Activated CD8-positive, alpha-beta T cell treated with anti-CD3 and anti-CD28 coated beads, Interleukin-2, amount 10 ng/mL, durations not matched to agents 7 days and 5 days (primary cell): Measurements from ENCODE around the gene FAM47B. TPM values are rescaled to one million over a fixed set of nuclear protein-coding genes. Genes with fewer than 3 reads are reported as not detected.

ENCODE experiments used
- ATAC-seq: fragments of 150-1000 bp; cut with Tn5 transposase; one replicate; pipeline ENCODE4 v1.10.0; 2021; ENCODE audit warnings: moderate library complexity
- CTCF ChIA-PET: fragments of 350-600 bp; sonication (Branson Sonifier 250); formaldehyde crosslinking; loops from one replicate; lab custom pipeline; 2021; ENCODE audit warnings: antibody characterized with exemption; lab: Charles Lee
- POLR2A ChIA-PET: fragments of 350-600 bp; sonication (Branson Sonifier 250); formaldehyde crosslinking; loops from one replicate; lab custom pipeline; 2021; ENCODE audit warnings: antibody characterized with exemption; lab: Charles Lee
- DNase-seq: peaks from one replicate; pipeline ENCODE4 v3.0.0-alpha.2; 2020
- H3K27ac Mint-ChIP-seq: one replicate; pipeline ENCODE4 v1.8.0; 2021; ENCODE audit warnings: mild to moderate bottlenecking, mixed read lengths
- H3K27me3 Mint-ChIP-seq: one replicate; pipeline ENCODE4 v1.8.0; 2021; ENCODE audit warnings: low read depth, mixed read lengths
- H3K36me3 Mint-ChIP-seq: one replicate; pipeline ENCODE4 v1.8.0; 2021; ENCODE audit warnings: low read depth, mixed read lengths
- H3K4me1 Mint-ChIP-seq: one replicate; pipeline ENCODE4 v1.8.0; 2021; ENCODE audit warnings: low read depth, mixed read lengths
- H3K4me3 Mint-ChIP-seq: one replicate; pipeline ENCODE4 v1.8.0; 2021; ENCODE audit warnings: mild to moderate bottlenecking, mixed read lengths
- H3K9me3 Mint-ChIP-seq: one replicate; pipeline ENCODE4 v1.8.0; 2022; ENCODE audit warnings: mixed read lengths; ENCODE audit not compliant: insufficient read depth
- total RNA-seq, 2 experiments: library from RNA; stranded (reverse); gene quantifications; one replicate each; pipeline ENCODE4 v1.2.3, GENCODE V29; 2021

Gene FAM47B
- not detected for total RNA-seq

DNA sequence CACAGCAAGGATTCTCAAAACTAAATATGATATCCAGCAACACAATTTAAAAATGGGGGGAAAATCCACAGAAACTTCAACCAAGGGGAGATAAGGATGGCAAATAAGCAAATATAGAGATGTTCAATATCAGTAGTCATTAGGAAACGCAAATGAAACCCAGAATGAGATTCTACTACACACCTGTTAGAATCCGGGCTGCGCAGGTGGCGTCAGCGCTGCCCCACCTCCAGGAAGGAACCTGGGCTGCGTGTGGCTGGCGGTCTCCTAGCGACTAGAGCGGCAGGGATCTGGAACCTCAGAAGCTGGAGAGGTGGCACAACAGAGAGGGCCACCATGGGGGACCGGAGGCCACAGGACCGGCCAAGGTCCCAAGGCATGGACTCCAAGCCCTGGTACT lies at the start of gene FAM47B:
Gene FAM47B, plus strand, starts transcription at position 301 of the 400 bp plus-strand sequence. Its CDS starts 36 bp downstream, at position 337.
- POLR2A ChIA-PET: no interaction called here

GRCh38 chrX:34893741-34894140 lies 48.9 kb upstream of the FAM47B start:
- H3K9me3 Mint-ChIP-seq: peaks cover under 1% of the 10 kb centered on the region
- no peaks in the 10 kb centered on the region for H3K36me3 Mint-ChIP-seq
- no peaks in the 10 kb centered on the region for H3K4me1 Mint-ChIP-seq
- H3K27me3 Mint-ChIP-seq: no peaks in the 10 kb centered on the region
- no peak overlapping the region for H3K27ac Mint-ChIP-seq
- no peak overlapping the region for H3K4me3 Mint-ChIP-seq
- ATAC-seq (no peak), DNase-seq (no peak)
- CTCF ChIA-PET: no interaction called here
- POLR2A ChIA-PET: no interaction called here

More for the DNA sequence above, at the start of gene FAM47B:
- no peak for DNase-seq
- Mint-ChIP-seq H3K27ac (no peak within 1 kb of the TSS), H3K4me3 (no peak within 1 kb of the TSS), H3K4me1 (no peaks in the 10 kb centered on the region), H3K9me3 (no peaks in the 10 kb centered on the region), H3K27me3 (no peaks in the 10 kb centered on the region), H3K36me3 (no peaks in the 10 kb centered on the region)
- ATAC-seq: no peak
- CTCF ChIA-PET: no interaction called here

GRCh38 chrX:34900691-34901090 lies 41.9 kb upstream of the FAM47B start:
- POLR2A ChIA-PET: no interaction called here
- DNase-seq (no peak), ATAC-seq (no peak)
- Mint-ChIP-seq H3K4me1 (no peaks in the 10 kb centered on the region), H3K4me3 (no peak overlapping the region), H3K27me3 (no peaks in the 10 kb centered on the region), H3K27ac (no peak overlapping the region), H3K9me3 (peaks cover 11% of the 10 kb centered on the region), H3K36me3 (no peaks in the 10 kb centered on the region)
- CTCF ChIA-PET: no interaction called here

DNA sequence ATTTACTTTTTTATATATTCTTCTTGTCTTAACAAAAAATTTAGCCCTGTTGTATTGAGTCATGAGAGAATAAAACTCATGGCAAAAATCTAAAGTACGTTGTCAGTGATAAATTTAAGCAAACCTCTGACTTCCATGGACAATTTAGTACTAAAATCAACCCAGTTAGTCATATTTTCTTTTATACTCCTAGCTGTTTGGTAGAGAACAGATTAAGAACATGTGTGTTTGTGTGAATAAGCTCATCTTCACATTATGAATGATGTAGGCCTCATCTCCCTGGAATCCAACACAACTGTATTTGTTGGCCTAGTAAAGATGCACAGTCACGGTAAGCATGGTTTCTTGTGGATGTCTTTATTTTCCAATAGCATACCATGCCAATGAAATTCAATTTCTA lies 40.8 kb upstream of the FAM47B start:
- no peak for DNase-seq
- no peaks in the 10 kb centered on the region for H3K27me3 Mint-ChIP-seq
- no peaks in the 10 kb centered on the region for H3K4me1 Mint-ChIP-seq
- ChIA-PET POLR2A (no interaction called here), CTCF (no interaction called here)
- ATAC-seq: no peak
- H3K4me3 Mint-ChIP-seq: no peak overlapping the region
- H3K9me3 Mint-ChIP-seq: peaks cover 11% of the 10 kb centered on the region
- no peaks in the 10 kb centered on the region for H3K36me3 Mint-ChIP-seq
- H3K27ac Mint-ChIP-seq: no peak overlapping the region

DNA sequence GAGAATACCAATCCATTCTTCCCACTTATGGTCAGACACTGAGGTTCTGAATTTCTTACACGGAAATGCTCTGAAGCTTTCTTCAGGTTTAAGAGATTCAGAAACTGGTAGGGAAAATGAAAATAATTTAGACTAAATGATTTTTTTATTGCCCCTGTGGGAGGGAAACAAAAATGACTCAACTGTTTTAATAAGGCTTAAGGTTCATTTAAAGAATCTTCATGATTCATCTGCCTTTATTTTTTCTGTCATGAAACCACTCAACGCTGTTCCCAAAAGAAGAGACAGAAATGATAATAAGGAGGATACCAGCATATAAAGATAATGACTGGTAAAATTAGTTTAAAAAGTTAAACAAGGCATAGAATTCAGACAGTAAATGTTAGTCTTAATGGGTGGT lies 39.3 kb upstream of the FAM47B start:
- no peak overlapping the region for H3K4me3 Mint-ChIP-seq
- H3K36me3 Mint-ChIP-seq: no peaks in the 10 kb centered on the region
- H3K27ac Mint-ChIP-seq: no peak overlapping the region
- H3K9me3 Mint-ChIP-seq: peaks cover 11% of the 10 kb centered on the region
- DNase-seq: no peak
- no peak for ATAC-seq
- POLR2A ChIA-PET: no interaction called here
- no peaks in the 10 kb centered on the region for H3K27me3 Mint-ChIP-seq
- CTCF ChIA-PET: no interaction called here
- H3K4me1 Mint-ChIP-seq: no peaks in the 10 kb centered on the region

GRCh38 chrX:34909151-34909550 lies 33.4 kb upstream of the FAM47B start:
- DNase-seq (no peak), ATAC-seq (no peak)
- CTCF ChIA-PET: no interaction called here
- Mint-ChIP-seq H3K27me3 (no peaks in the 10 kb centered on the region), H3K4me1 (no peaks in the 10 kb centered on the region), H3K36me3 (no peaks in the 10 kb centered on the region), H3K4me3 (no peak overlapping the region), H3K27ac (no peak overlapping the region), H3K9me3 (peaks cover 3% of the 10 kb centered on the region)
- POLR2A ChIA-PET: no interaction called here

DNA sequence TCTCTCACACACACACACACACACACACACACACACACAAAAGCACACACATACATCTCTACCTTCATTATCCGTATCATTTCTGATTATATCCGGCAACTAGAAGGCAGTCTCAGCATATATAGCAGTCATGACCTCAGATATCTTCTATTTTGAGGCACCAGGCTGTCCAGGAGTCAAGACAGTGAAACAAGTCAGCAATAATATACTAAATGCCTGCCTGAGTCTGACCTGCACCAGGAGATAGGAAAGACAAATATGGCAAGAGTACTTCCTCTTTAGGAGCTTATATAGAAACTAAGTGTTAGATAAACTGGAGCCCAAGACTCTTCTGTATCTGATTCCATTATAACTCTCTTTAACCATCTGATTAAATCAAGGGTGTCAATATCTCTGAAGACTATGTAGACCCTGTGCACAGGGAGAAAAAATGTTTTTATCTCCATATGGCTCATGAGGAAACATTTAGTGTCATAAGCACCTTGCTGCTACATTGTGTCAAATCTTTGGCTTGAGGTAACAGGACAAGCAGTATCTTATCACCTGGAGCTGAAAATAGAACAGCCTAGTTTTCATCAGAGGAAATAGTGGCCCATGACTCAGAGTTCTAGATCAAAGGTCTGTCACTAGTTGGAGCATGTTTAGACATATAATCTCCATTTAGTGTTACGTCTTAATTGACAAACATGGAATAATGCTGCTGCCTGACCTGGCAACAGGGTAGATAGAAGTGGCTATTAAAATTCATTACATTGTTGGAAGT lies 27.0 kb upstream of the FAM47B start:
- Mint-ChIP-seq H3K36me3 (no peaks in the 10 kb centered on the region), H3K27me3 (no peaks in the 10 kb centered on the region), H3K9me3 (no peaks in the 10 kb centered on the region), H3K4me3 (no peak overlapping the region), H3K4me1 (no peaks in the 10 kb centered on the region), H3K27ac (no peak overlapping the region)
- ATAC-seq (no peak), DNase-seq (no peak)
- ChIA-PET CTCF (no interaction called here), POLR2A (no interaction called here)

GRCh38 chrX:34917146-34917545 lies 25.4 kb upstream of the FAM47B start:
- Mint-ChIP-seq H3K4me1 (no peaks in the 10 kb centered on the region), H3K27ac (no peak overlapping the region), H3K4me3 (no peak overlapping the region), H3K9me3 (no peaks in the 10 kb centered on the region), H3K36me3 (no peaks in the 10 kb centered on the region), H3K27me3 (no peaks in the 10 kb centered on the region)
- ChIA-PET CTCF (no interaction called here), POLR2A (no interaction called here)
- DNase-seq (no peak), ATAC-seq (no peak)

GRCh38 chrX:34918091-34918736 lies 24.4 kb upstream of the FAM47B start:
- Mint-ChIP-seq H3K4me3 (no peak overlapping the region), H3K27me3 (no peaks in the 10 kb centered on the region), H3K9me3 (no peaks in the 10 kb centered on the region), H3K36me3 (no peaks in the 10 kb centered on the region), H3K4me1 (no peaks in the 10 kb centered on the region), H3K27ac (no peak overlapping the region)
- DNase-seq: no peak
- ATAC-seq: no peak
- POLR2A ChIA-PET: no interaction called here
- CTCF ChIA-PET: no interaction called here

DNA sequence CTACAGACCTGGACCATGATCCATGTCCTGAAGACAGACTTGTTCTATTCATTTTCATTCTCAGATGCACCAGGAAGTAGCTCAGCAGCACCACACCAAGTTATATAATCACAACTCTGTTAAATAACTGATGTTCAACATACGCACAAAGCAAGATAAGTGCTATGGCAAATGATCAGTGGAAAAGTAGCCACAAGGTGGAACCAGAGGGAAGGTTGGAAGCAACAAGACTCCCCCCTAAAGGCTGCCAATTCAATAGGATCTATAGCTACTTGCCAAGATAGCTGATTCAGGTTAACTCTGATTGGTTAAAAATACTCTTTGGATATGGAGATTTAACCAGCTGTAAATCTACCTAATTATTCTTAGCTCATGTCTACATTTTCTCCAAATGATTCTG lies 23.7 kb upstream of the FAM47B start:
- Mint-ChIP-seq H3K27ac (no peak overlapping the region), H3K27me3 (no peaks in the 10 kb centered on the region), H3K9me3 (no peaks in the 10 kb centered on the region), H3K36me3 (no peaks in the 10 kb centered on the region), H3K4me3 (no peak overlapping the region), H3K4me1 (no peaks in the 10 kb centered on the region)
- ATAC-seq (no peak), DNase-seq (no peak)
- ChIA-PET POLR2A (no interaction called here), CTCF (no interaction called here)

- no peak for ATAC-seq
- no peaks in the 10 kb centered on the region for H3K36me3 Mint-ChIP-seq
- no peaks in the 10 kb centered on the region for H3K4me1 Mint-ChIP-seq
- ChIA-PET POLR2A (no interaction called here), CTCF (no interaction called here)
- H3K4me3 Mint-ChIP-seq: no peak overlapping the region
- no peak for DNase-seq
- no peak overlapping the region for H3K27ac Mint-ChIP-seq
- H3K27me3 Mint-ChIP-seq: no peaks in the 10 kb centered on the region
- no peaks in the 10 kb centered on the region for H3K9me3 Mint-ChIP-seq
Measured at GRCh38 chrX:34927866-34928265, 14.7 kb upstream of the FAM47B start.

GRCh38 chrX:34943235-34943634 lies 639 bp downstream of the FAM47B start:
- Mint-ChIP-seq H3K36me3 (no peaks in the 10 kb centered on the region), H3K9me3 (no peaks in the 10 kb centered on the region), H3K4me1 (no peaks in the 10 kb centered on the region), H3K27ac (no peak overlapping the region), H3K27me3 (no peaks in the 10 kb centered on the region), H3K4me3 (no peak overlapping the region)
- CTCF ChIA-PET: no interaction called here
- ATAC-seq (no peak), DNase-seq (no peak)
- POLR2A ChIA-PET: no interaction called here
